GM18499 (cell line): ENCODE measurements around the gene DPP6.
"Not testable (repeated sequence)": the region's sequence is repeated elsewhere in the genome, so short reads cannot be mapped to it uniquely, and the experiment has no call there.

Experiments
- ATAC-seq: cut with Tn5 transposase; IDR thresholded peaks from one replicate; pipeline ENCODE4 v1.9.1; 2021; ENCODE audit warnings: moderate number of reproducible peaks; ENCODE audit not compliant: insufficient read depth, unreplicated experiment

DPP6 gene

GRCh38 chr7:154638286-154638685, 586.1 kb downstream of the DPP6 start:
- no peak for ATAC-seq

- no peak for ATAC-seq
Measured at GRCh38 chr7:154640266-154640865, 588.2 kb downstream of the DPP6 start.

GRCh38 chr7:154640917-154641316, 588.7 kb downstream of the DPP6 start:
- ATAC-seq: no peak

GRCh38 chr7:154644366-154644765, 592.2 kb downstream of the DPP6 start:
- no peak for ATAC-seq

- no peak for ATAC-seq
Measured at GRCh38 chr7:154646126-154647013, 594.2 kb downstream of the DPP6 start.

- ATAC-seq: no peak
Measured at GRCh38 chr7:154647625-154648024, 595.4 kb downstream of the DPP6 start.

- ATAC-seq: no peak
Measured at GRCh38 chr7:154649015-154649414, 596.8 kb downstream of the DPP6 start.

- no peak for ATAC-seq
Measured at GRCh38 chr7:154649434-154649833, 597.2 kb downstream of the DPP6 start.

GRCh38 chr7:154650275-154650674, 598.1 kb downstream of the DPP6 start:
- no peak for ATAC-seq

- no peak for ATAC-seq
Measured at GRCh38 chr7:154651501-154651900, 599.3 kb downstream of the DPP6 start.

- ATAC-seq: no peak
Measured at GRCh38 chr7:154652564-154652963, 600.4 kb downstream of the DPP6 start.

GRCh38 chr7:154653281-154653680, 601.1 kb downstream of the DPP6 start:
- ATAC-seq: no peak

- ATAC-seq: no peak
Measured at GRCh38 chr7:154656618-154657017, 604.4 kb downstream of the DPP6 start.

GRCh38 chr7:154666768-154667167, 614.6 kb downstream of the DPP6 start:
- ATAC-seq: no peak

GRCh38 chr7:154672659-154673415, 620.6 kb downstream of the DPP6 start:
- ATAC-seq: no peak

- ATAC-seq: no peak
Measured at GRCh38 chr7:154674191-154674590, 622.0 kb downstream of the DPP6 start.

GRCh38 chr7:154675560-154675959, 623.4 kb downstream of the DPP6 start:
- no peak for ATAC-seq

GRCh38 chr7:154676033-154676421, 623.8 kb downstream of the DPP6 start:
- not testable (repeated sequence) for ATAC-seq

- no peak for ATAC-seq
Measured at GRCh38 chr7:154676422-154677073, 624.4 kb downstream of the DPP6 start.

GRCh38 chr7:154677454-154677853, 625.3 kb downstream of the DPP6 start:
- no peak for ATAC-seq
